ENCODE measurements around the gene MDFIC2. TPM values are rescaled to one million over a fixed set of nuclear protein-coding genes. Genes with fewer than 3 reads are reported as not detected.
"Not testable (repeated sequence)": the region's sequence is repeated elsewhere in the genome, so short reads cannot be mapped to it uniquely, and the experiment has no call there.

MDFIC2 gene
- total and polyA plus RNA-seq, 4 donors = not detected

- Histone ChIP-seq H3K27me3 (ENCODE audit: control insufficient read depth in 1 of 2, insufficient read depth in 2 of 2, low read length in 1 of 2) (no peaks in the 10 kb centered on the region), H3K27ac (ENCODE audit: low read depth in 1 of 2, low read length in 2 of 2) (no peak overlapping the region), H3K4me1 (ENCODE audit: control insufficient read depth in 1 of 2, insufficient read depth in 2 of 2, low read length in 2 of 2) (peaks cover 0 to 4% of the 10 kb centered on the region in 2 donors), H3K36me3 (ENCODE audit: control insufficient read depth in 1 of 2, insufficient read depth in 2 of 2, low read length in 1 of 2) (no peaks in the 10 kb centered on the region), H3K4me3 (ENCODE audit: low read length in 2 of 2) (no peak overlapping the region), H3K9me3 (ENCODE audit: control insufficient read depth, low read length) (no peaks in the 10 kb centered on the region)
- ATAC-seq (ENCODE audit: low FRiP score) (no peak), DNase-seq (no peak)
- intact Hi-C loops (cut with DNase I) = no loop called here
- 79 to 80% methylated on average over 3 of the region's 3 CpGs for WGBS, 2 donors
These were observed 87.3 kb downstream of the MDFIC2 start for GRCh38 chr3:70225146-70225545.

- no peaks in the 10 kb centered on the region for H3K27me3 ChIP-seq (ENCODE audit: control insufficient read depth in 1 of 2, insufficient read depth in 2 of 2, low read length in 1 of 2)
- no peaks in the 10 kb centered on the region for H3K36me3 ChIP-seq (ENCODE audit: control insufficient read depth in 1 of 2, insufficient read depth in 2 of 2, low read length in 1 of 2)
- no peak overlapping the region for H3K4me3 ChIP-seq (ENCODE audit: low read length in 2 of 2)
- peaks cover 0 to 4% of the 10 kb centered on the region in 2 donors for H3K4me1 ChIP-seq (ENCODE audit: control insufficient read depth in 1 of 2, insufficient read depth in 2 of 2, low read length in 2 of 2)
- H3K9me3 ChIP-seq (ENCODE audit: control insufficient read depth, low read length) = no peaks in the 10 kb centered on the region
- WGBS, 2 donors = 69 to 74% methylated on average over 5 of the region's 5 CpGs
- no peak overlapping the region for H3K27ac ChIP-seq (ENCODE audit: low read depth in 1 of 2, low read length in 2 of 2)
- intact Hi-C loops (cut with DNase I) = no loop called here
- ATAC-seq (ENCODE audit: low FRiP score) (no peak), DNase-seq (no peak)
These were observed 88.1 kb downstream of the MDFIC2 start for GRCh38 chr3:70224337-70224736.

DNA sequence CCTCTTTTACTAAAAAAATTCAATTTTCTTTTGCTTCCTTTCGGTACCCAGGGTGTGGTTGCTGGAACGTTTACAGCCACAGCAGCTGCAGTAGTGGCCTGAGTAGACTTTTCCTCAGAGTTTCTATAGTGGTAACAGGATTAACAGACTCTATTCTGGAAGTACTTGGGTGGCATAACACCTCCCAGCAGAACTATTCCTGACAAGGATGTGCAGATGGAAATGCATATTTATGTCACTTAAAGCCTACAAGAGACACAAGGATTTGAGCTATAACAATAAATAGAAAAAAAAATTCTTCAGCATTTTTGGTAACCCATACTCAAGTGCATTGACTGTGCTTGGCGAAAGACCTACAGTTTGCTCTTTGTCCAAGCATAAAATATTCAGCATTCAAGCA is 94.0 kb downstream of the MDFIC2 start:
- Histone ChIP-seq H3K4me3 (ENCODE audit: low read length in 2 of 2) (no peak overlapping the region), H3K27ac (ENCODE audit: low read depth in 1 of 2, low read length in 2 of 2) (no peak overlapping the region), H3K9me3 (ENCODE audit: control insufficient read depth, low read length) (no peaks in the 10 kb centered on the region), H3K4me1 (ENCODE audit: control insufficient read depth in 1 of 2, insufficient read depth in 2 of 2, low read length in 2 of 2) (no peaks in the 10 kb centered on the region), H3K27me3 (ENCODE audit: control insufficient read depth in 1 of 2, insufficient read depth in 2 of 2, low read length in 1 of 2) (no peaks in the 10 kb centered on the region), H3K36me3 (ENCODE audit: control insufficient read depth in 1 of 2, insufficient read depth in 2 of 2, low read length in 1 of 2) (no peaks in the 10 kb centered on the region)
- no peak for ATAC-seq (ENCODE audit: low FRiP score)
- no peak for DNase-seq
- intact Hi-C loops (cut with DNase I) = no loop called here
- WGBS, 2 donors = 72 to 73% methylated on average over 3 of the region's 3 CpGs

DNA sequence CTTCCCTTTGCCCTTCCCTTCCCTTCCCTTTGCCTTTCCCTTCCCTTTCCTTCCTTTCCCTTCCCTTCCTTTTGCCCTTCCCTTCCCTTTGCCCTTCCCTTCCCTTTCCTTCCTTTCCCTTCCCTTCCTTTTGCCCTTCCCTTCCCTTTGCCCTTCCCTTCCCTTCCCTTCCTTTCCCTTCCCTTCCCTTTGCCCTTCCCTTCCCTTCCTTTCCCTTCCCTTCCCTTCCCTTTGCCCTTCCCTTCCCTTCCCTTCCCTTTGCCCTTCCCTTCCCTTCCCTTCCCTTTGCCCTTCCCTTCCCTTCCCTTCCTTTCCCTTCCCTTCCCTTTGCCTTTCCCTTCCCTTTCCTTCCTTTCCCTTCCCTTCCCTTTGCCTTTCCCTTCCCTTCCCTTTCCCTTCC is 101.2 kb downstream of the MDFIC2 start:
- ATAC-seq (ENCODE audit: low FRiP score); H3K27me3 ChIP-seq (ENCODE audit: control insufficient read depth in 1 of 2, insufficient read depth in 2 of 2, low read length in 1 of 2); H3K9me3 ChIP-seq (ENCODE audit: control insufficient read depth, low read length); intact Hi-C loops (cut with DNase I); H3K27ac ChIP-seq (ENCODE audit: low read depth in 1 of 2, low read length in 2 of 2); H3K4me3 ChIP-seq (ENCODE audit: low read length in 2 of 2); DNase-seq; H3K36me3 ChIP-seq (ENCODE audit: control insufficient read depth in 1 of 2, insufficient read depth in 2 of 2, low read length in 1 of 2); H3K4me1 ChIP-seq (ENCODE audit: control insufficient read depth in 1 of 2, insufficient read depth in 2 of 2, low read length in 2 of 2): not testable (repeated sequence)

GRCh38 chr3:70201975-70202374 is 110.5 kb downstream of the MDFIC2 start:
- Histone ChIP-seq H3K27me3 (ENCODE audit: control insufficient read depth in 1 of 2, insufficient read depth in 2 of 2, low read length in 1 of 2) (no peaks in the 10 kb centered on the region), H3K9me3 (ENCODE audit: control insufficient read depth, low read length) (no peaks in the 10 kb centered on the region), H3K4me1 (ENCODE audit: control insufficient read depth in 1 of 2, insufficient read depth in 2 of 2, low read length in 2 of 2) (peaks cover 0 to 2% of the 10 kb centered on the region in 2 donors), H3K36me3 (ENCODE audit: control insufficient read depth in 1 of 2, insufficient read depth in 2 of 2, low read length in 1 of 2) (no peaks in the 10 kb centered on the region), H3K27ac (ENCODE audit: low read depth in 1 of 2, low read length in 2 of 2) (no peak overlapping the region), H3K4me3 (ENCODE audit: low read length in 2 of 2) (no peak overlapping the region)
- ATAC-seq (ENCODE audit: low FRiP score) (no peak), DNase-seq (no peak)
- intact Hi-C loops (cut with DNase I) = no loop called here

DNA sequence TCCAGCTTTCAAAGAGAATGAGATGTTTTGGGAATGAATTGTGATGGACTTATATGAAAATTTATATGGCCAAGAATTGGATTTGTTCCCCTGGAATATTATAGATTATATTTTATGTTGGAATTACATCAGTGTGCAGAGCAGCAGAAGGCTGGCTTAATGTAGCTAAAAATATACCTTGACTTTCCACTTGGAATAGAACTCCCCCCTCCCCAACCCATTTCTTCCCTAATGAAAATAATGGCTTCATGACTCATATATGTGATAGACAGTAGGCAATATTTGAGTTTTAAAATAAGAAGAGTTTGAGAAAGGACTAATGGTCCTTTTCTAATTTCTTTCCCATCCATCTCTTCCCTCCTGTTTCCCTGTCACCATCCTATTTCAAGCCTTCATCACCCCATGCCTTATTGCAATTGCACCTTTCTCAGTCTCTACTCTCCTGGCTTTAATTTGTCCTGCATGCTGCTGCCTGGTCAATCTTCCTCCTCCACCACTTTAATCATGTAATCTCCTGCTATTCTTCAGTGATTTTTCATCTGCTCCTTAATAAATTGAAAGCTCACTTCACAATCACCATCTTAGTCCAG is 122.5 kb downstream of the MDFIC2 start:
- no peak for ATAC-seq (ENCODE audit: low FRiP score)
- no peaks in the 10 kb centered on the region for H3K36me3 ChIP-seq (ENCODE audit: control insufficient read depth in 1 of 2, insufficient read depth in 2 of 2, low read length in 1 of 2)
- no peak overlapping the region for H3K4me3 ChIP-seq (ENCODE audit: low read length in 2 of 2)
- no peaks in the 10 kb centered on the region for H3K4me1 ChIP-seq (ENCODE audit: control insufficient read depth in 1 of 2, insufficient read depth in 2 of 2, low read length in 2 of 2)
- no peaks in the 10 kb centered on the region for H3K27me3 ChIP-seq (ENCODE audit: control insufficient read depth in 1 of 2, insufficient read depth in 2 of 2, low read length in 1 of 2)
- DNase-seq = no peak
- intact Hi-C loops (cut with DNase I) = no loop called here
- no peaks in the 10 kb centered on the region for H3K9me3 ChIP-seq (ENCODE audit: control insufficient read depth, low read length)
- H3K27ac ChIP-seq (ENCODE audit: low read depth in 1 of 2, low read length in 2 of 2) = no peak overlapping the region

- WGBS, 2 donors = 96 to 98% methylated on average over 2 of the region's 2 CpGs
- Histone ChIP-seq H3K27me3 (ENCODE audit: control insufficient read depth in 1 of 2, insufficient read depth in 2 of 2, low read length in 1 of 2) (no peaks in the 10 kb centered on the region), H3K9me3 (ENCODE audit: control insufficient read depth, low read length) (no peaks in the 10 kb centered on the region), H3K4me3 (ENCODE audit: low read length in 2 of 2) (no peak overlapping the region), H3K36me3 (ENCODE audit: control insufficient read depth in 1 of 2, insufficient read depth in 2 of 2, low read length in 1 of 2) (no peaks in the 10 kb centered on the region), H3K4me1 (ENCODE audit: control insufficient read depth in 1 of 2, insufficient read depth in 2 of 2, low read length in 2 of 2) (no peaks in the 10 kb centered on the region), H3K27ac (ENCODE audit: low read depth in 1 of 2, low read length in 2 of 2) (no peak overlapping the region)
- no peak for ATAC-seq (ENCODE audit: low FRiP score)
- DNase-seq = no peak
- intact Hi-C loops (cut with DNase I) = no loop called here
These were observed 126.2 kb downstream of the MDFIC2 start for GRCh38 chr3:70186221-70186620.

GRCh38 chr3:70185661-70186060 is 126.8 kb downstream of the MDFIC2 start:
- Histone ChIP-seq H3K36me3 (ENCODE audit: control insufficient read depth in 1 of 2, insufficient read depth in 2 of 2, low read length in 1 of 2) (no peaks in the 10 kb centered on the region), H3K4me1 (ENCODE audit: control insufficient read depth in 1 of 2, insufficient read depth in 2 of 2, low read length in 2 of 2) (no peaks in the 10 kb centered on the region), H3K4me3 (ENCODE audit: low read length in 2 of 2) (no peak overlapping the region), H3K27me3 (ENCODE audit: control insufficient read depth in 1 of 2, insufficient read depth in 2 of 2, low read length in 1 of 2) (no peaks in the 10 kb centered on the region), H3K9me3 (ENCODE audit: control insufficient read depth, low read length) (no peaks in the 10 kb centered on the region), H3K27ac (ENCODE audit: low read depth in 1 of 2, low read length in 2 of 2) (no peak overlapping the region)
- ATAC-seq (ENCODE audit: low FRiP score) (no peak), DNase-seq (no peak)
- whole genome bisulfite sequencing, 2 donors = 96 to 100% methylated on average over 1 of the region's 1 CpG
- intact Hi-C loops (cut with DNase I) = no loop called here

- no peak for ATAC-seq (ENCODE audit: low FRiP score)
- intact Hi-C loops (cut with DNase I) = no loop called here
- Histone ChIP-seq H3K4me3 (ENCODE audit: low read length in 2 of 2) (no peak overlapping the region), H3K9me3 (ENCODE audit: control insufficient read depth, low read length) (no peaks in the 10 kb centered on the region), H3K27me3 (ENCODE audit: control insufficient read depth in 1 of 2, insufficient read depth in 2 of 2, low read length in 1 of 2) (no peaks in the 10 kb centered on the region), H3K4me1 (ENCODE audit: control insufficient read depth in 1 of 2, insufficient read depth in 2 of 2, low read length in 2 of 2) (no peaks in the 10 kb centered on the region), H3K27ac (ENCODE audit: low read depth in 1 of 2, low read length in 2 of 2) (no peak overlapping the region), H3K36me3 (ENCODE audit: control insufficient read depth in 1 of 2, insufficient read depth in 2 of 2, low read length in 1 of 2) (no peaks in the 10 kb centered on the region)
- 91 to 93% methylated on average over 8 of the region's 8 CpGs for WGBS, 2 donors
- DNase-seq = no peak
These were observed 128.5 kb downstream of the MDFIC2 start for GRCh38 chr3:70183781-70184504.

Measured in aorta (tissue), 5 donors.